ENCODE results near the gene PXN. TPM values are rescaled to one million over a fixed set of nuclear protein-coding genes. Genes with fewer than 3 reads are reported as not detected.

Gene PXN
- total RNA-seq, 1 donor from 2014 or later, result 8.2 TPM

GRCh38 chr12:120221576-120221900 is 44.0 kb downstream of the PXN start:
- Histone ChIP-seq H3F3A (ENCODE audit: low read depth) (peaks cover 13% of the 10 kb centered on the region), H3K4me1 (peaks cover 19% of the 10 kb centered on the region), H3K9ac (no peak overlapping the region), H2AFZ (replicated peaks) (no peak overlapping the region), H3K4me2 (no peak overlapping the region), H4K20me1 (ENCODE audit: low read depth) (peaks cover 27% of the 10 kb centered on the region), H3K4me3 (no peak overlapping the region), H3K27ac (no peak overlapping the region), H3K27me3 (no peaks in the 10 kb centered on the region), H3K9me3 (ENCODE audit: low read depth) (no peaks in the 10 kb centered on the region), H3K36me3 (no peaks in the 10 kb centered on the region), H3K79me2 (ENCODE audit: low read depth) (no peaks in the 10 kb centered on the region)
- Mint-ChIP-seq H3K27me3 (ENCODE audit: insufficient read depth, low read depth) (peaks cover 9% of the 10 kb centered on the region), H3K36me3 (peaks cover 5% of the 10 kb centered on the region), H3K4me3 (no peak overlapping the region), H3K4me1 (peaks cover 20% of the 10 kb centered on the region), H3K27ac (no peak overlapping the region), H3K9me3 (no peaks in the 10 kb centered on the region)
- no peak for DNase-seq (ENCODE audit: low spot score)
- TF ChIP-seq EZH2 (IDR thresholded peaks at IDR 0.05), result no peak
- TF ChIP-seq EZH2phosphoT487 (IDR thresholded peaks at IDR 0.05), result no peak
- no peak for TF ChIP-seq CTCF (IDR thresholded peaks at IDR 0.05)

GRCh38 chr12:120220838-120221575 is 44.5 kb downstream of the PXN start:
- Mint-ChIP-seq H3K9me3 (no peaks in the 10 kb centered on the region), H3K36me3 (peaks cover 5% of the 10 kb centered on the region), H3K27me3 (ENCODE audit: insufficient read depth, low read depth) (peaks cover 9% of the 10 kb centered on the region), H3K4me3 (no peak overlapping the region), H3K4me1 (peaks cover 18% of the 10 kb centered on the region), H3K27ac (peak overlapping the region; percentile 72)
- Histone ChIP-seq H3K4me2 (no peak overlapping the region), H3K9ac (no peak overlapping the region), H3K36me3 (no peaks in the 10 kb centered on the region), H3K4me1 (peaks cover 17% of the 10 kb centered on the region), H3K9me3 (ENCODE audit: low read depth) (no peaks in the 10 kb centered on the region), H3K79me2 (ENCODE audit: low read depth) (no peaks in the 10 kb centered on the region), H3K4me3 (no peak overlapping the region), H2AFZ (replicated peaks) (no peak overlapping the region), H3K27me3 (no peaks in the 10 kb centered on the region), H3K27ac (no peak overlapping the region), H4K20me1 (ENCODE audit: low read depth) (peaks cover 23% of the 10 kb centered on the region), H3F3A (ENCODE audit: low read depth) (peaks cover 13% of the 10 kb centered on the region)
- TF ChIP-seq EZH2phosphoT487 (IDR thresholded peaks at IDR 0.05) (no peak), EZH2 (IDR thresholded peaks at IDR 0.05) (no peak), CTCF (IDR thresholded peaks at IDR 0.05) (no peak)
- DNase-seq (ENCODE audit: low spot score), result no peak

- DNase-seq (ENCODE audit: low spot score), result no peak
- Histone ChIP-seq H3K4me2 (no peak overlapping the region), H3K27me3 (no peaks in the 10 kb centered on the region), H3K79me2 (ENCODE audit: low read depth) (no peaks in the 10 kb centered on the region), H2AFZ (replicated peaks) (no peak overlapping the region), H3K9ac (no peak overlapping the region), H3K27ac (no peak overlapping the region), H3F3A (ENCODE audit: low read depth) (no peaks in the 10 kb centered on the region), H3K4me3 (no peak overlapping the region), H3K36me3 (no peaks in the 10 kb centered on the region), H3K4me1 (no peaks in the 10 kb centered on the region), H3K9me3 (ENCODE audit: low read depth) (no peaks in the 10 kb centered on the region), H4K20me1 (ENCODE audit: low read depth) (peaks cover 2% of the 10 kb centered on the region)
- TF ChIP-seq CTCF (IDR thresholded peaks at IDR 0.05), result no peak
- TF ChIP-seq EZH2phosphoT487 (IDR thresholded peaks at IDR 0.05), result no peak
- TF ChIP-seq EZH2 (IDR thresholded peaks at IDR 0.05), result no peak
- no peaks in the 10 kb centered on the region for H3K9me3 Mint-ChIP-seq
- H3K27ac Mint-ChIP-seq, result no peak overlapping the region
- peaks cover 12% of the 10 kb centered on the region for H3K4me1 Mint-ChIP-seq
- peaks cover 7% of the 10 kb centered on the region for H3K27me3 Mint-ChIP-seq (ENCODE audit: insufficient read depth, low read depth)
- peaks cover 8% of the 10 kb centered on the region for H3K36me3 Mint-ChIP-seq
- H3K4me3 Mint-ChIP-seq, result no peak overlapping the region
Observed at GRCh38 chr12:120218680-120219606, 46.6 kb downstream of the PXN start.
